ENCODE data around the gene CNPY2.
"Not testable (repeated sequence)": the region's sequence is repeated elsewhere in the genome, so short reads cannot be mapped to it uniquely, and the experiment has no call there.

Gene CNPY2

DNA sequence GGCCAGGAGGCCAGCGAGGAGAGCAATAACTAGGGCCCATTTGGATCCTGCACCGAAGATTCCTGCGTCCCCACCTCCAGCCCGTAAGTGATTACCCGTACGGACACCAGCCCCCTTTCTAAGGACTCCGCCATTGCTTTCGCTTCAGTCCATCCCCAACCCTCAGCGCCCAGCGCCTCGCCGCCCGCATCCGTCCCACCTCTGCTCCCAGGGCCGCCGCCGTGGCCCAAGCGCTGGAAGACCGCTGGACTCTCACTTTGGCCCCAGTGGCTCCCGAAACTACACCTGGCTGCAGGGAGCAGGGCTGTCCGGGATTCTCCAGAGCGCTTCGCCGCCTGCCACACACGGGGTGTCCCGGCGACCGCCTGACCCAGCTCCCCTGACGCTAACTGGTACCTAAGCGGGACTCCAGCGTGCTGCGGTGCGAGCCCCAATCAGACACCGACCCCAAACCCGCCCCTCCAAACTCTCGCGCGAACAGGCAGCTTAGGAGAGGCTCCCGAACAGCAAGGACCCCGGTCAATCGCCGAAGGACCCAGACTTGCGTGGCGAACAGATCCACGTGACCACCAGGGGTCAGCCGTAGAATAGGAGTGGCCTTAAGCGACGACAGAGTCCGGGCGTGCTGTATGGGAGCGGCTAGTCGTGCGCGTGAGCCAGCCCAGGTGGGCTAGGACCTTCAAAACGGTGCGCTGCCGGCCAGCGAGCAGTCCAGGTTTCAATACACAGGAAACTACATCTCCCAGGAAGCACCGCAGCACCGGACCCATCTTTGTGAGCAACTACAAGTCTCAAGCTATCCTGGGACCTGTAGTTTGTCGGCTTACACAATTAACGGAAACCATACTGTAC, at the start of gene CNPY2:
TSS of gene CNPY2 (minus strand) at position 367 of the 852 bp plus-strand sequence. CDS start 771 bp downstream, outside the sequence.
- DNase-seq, result peak; percentile 94

DNA sequence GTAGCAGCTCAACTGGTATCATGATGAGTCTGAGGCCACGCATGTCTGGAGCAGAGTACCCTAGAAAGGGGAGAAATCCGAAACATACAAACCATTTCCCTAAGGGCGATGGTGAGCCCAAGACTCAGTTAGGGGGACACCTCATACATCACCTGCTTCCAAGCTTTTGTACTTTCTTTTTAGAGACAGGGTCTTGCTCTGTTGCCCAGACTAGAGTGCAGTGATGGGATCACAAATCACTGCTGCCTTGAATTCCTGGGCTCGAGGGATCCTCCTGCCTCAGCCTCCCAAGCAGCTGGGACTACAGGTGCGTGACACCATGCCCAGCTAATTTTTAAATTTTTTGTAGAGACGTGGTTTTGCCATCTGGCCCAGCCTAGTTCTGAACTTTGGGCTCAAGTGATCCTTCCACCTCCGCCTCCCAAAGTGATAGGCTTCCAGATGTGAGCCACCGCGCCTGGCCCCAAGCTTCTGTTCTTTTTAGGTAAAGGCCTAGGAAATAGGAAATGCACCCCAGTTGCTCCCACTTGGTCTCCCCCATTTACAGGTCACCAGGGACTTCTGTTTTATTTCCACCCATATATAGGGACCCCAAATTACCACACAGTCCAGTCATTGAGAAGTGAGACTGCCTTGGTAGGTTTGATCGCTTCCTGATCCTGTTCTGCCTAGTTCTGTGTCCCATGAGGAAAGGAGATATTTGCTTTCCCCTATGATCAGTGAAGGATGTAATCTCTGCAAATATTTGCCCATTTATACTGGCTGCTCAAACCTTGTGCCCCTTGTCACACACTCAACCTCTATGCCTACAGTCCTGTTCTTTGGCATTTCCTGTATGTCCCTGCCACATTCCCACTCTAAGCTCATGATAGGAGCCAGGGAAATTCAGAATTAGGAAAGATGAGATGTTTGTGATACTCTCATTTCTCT, 46.6 kb upstream of the CNPY2 start, which contains the start of gene APOF:
TSS of gene APOF (minus strand) at position 728 of the 930 bp plus-strand sequence. CDS start at position 616, 112 bp downstream.
- DNase-seq, result no peak

DNA sequence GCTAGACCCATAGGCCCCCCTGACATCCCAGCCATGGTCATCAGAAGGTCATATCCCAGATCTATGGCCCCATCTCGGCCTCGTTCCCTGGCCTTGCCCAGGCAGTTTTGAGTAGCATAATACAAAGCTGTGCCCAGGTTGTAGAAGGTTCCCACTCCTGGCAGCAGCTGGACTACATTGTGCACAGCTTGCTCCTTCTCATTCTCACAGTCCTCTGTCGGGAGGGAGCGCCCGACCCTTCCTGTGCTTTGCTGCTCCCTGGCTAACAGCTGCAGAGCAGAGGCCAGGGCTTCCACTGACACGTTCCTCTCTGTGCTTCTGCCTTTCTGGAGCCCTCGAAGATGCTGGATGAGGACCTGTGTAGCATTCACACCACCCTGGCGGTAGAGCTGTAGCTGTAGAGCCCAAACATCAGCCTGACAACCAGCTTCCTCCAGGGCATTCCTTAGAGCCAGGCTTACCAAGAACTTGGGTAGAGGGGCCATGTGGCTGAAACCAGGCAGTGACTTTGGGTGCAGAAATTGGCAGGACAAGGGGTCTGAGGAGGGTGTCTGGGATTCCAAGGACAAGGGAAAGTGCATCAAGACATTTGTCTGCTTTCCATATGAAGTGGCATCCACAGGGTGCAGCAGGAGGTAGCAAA, 45.8 kb upstream of the CNPY2 start:
- DNase-seq, result no peak

DNA sequence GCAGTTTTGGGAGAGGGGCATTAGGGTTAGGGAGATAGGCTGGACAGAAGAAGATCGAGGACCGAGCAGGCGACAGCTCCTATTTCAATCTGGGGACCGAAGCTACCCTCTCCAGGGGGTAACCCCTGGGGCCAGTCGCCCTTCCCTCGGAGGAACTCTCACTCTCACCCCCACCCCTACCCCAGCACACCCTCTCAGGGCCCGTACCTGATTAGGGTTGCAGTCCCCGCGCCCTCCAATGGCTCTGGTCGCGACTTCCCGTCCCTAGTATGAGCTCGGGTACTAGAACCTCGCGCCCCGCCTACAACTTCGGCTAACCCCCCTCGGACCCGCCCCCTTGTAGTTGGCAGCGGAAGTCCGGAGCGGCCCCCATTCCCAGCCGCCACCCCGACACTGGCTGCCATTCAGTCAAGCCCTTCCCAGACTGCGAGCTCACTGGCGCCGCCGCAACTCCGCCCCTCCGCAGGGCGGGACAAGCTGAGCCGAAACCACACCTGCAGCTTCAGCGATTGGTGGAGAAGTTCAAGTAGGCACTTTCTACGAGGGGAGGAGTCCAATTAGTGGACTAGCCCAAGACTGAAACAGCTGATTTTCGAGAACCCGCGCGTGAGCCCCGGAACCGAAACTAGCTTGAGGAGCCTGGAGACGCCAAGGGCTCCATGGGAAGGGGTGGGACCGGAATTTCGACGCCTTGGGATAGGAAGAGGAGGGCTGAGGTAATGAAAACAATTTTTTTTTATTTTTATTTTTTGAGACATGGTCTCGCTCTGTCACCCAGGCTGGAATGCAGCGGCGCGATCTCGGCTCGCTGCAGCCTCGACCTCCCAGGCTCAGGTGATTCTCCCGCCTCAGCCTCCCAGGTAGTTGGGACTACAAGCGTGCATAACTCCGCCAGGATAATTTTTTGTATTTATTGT, 44.3 kb upstream of the CNPY2 start, which contains the start of gene STAT2:
TSS of gene STAT2 (minus strand) at position 257 of the 917 bp plus-strand sequence. CDS start 3,536 bp downstream, outside the sequence.
- peak; percentile 98 for DNase-seq

GRCh38 chr12:56358836-56359532, 43.2 kb upstream of the CNPY2 start:
- DNase-seq, result no peak

DNA sequence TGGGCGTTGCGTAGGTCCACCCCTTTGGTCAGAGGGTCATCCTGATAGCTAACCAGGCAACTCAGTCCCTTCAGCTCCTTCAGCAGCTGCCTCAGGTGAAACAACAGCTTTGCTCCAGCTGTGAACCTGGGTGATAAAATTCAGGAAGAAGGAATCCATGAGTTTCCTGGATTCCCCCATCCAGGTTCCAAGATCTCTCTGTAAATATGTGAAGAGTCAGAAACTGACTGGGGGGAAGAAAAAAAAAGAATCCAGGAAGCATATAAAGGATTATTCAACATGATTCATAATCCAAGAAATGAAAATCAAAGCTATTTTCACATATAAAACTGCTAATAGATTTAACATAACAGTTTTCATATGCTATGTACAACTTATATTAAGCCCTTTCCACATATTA, 35.5 kb upstream of the CNPY2 start:
- DNase-seq, result no peak

GRCh38 chr12:56350662-56351061, 34.9 kb upstream of the CNPY2 start:
- DNase-seq, result no peak

DNA sequence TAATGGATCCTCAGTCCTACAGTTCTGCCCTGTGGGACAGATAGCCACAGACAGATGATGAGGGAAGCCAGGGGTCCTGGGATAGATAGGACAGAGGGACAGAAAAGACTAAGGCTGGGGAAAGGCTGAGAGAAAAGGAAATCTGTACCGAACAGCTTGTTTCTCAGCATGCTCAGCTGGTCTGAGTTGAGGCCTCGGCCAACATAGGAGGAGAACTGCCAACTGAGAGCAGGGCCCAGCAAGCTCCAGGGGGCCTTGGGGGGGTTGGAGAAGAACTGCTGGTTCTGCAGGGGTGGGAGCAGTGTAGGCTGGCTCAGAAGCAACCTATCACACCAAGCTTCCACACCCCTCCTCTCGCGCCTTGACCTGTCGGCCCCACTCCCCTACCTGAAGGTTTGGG, 33.0 kb upstream of the CNPY2 start:
- no peak for DNase-seq

DNA sequence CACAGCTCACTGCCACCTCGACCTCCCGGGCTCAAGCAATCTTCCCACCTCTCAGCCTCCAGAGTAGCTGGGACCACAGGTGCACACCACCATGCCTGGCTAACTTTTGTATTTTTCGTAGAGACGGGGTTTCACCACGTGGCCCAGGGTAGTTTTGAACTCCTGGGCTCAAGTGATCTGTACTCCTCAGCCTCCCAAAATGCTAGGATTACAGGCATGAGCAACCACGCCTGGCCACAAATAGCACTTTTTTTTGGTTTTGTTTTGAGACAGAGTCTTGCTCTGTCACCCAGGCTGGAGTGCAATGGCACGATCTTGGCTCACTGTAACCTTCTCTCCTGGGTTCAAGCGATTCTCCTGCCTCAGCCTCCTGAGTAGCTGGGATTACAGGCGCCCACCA, 31.5 kb upstream of the CNPY2 start:
- not testable (repeated sequence) for DNase-seq

DNA sequence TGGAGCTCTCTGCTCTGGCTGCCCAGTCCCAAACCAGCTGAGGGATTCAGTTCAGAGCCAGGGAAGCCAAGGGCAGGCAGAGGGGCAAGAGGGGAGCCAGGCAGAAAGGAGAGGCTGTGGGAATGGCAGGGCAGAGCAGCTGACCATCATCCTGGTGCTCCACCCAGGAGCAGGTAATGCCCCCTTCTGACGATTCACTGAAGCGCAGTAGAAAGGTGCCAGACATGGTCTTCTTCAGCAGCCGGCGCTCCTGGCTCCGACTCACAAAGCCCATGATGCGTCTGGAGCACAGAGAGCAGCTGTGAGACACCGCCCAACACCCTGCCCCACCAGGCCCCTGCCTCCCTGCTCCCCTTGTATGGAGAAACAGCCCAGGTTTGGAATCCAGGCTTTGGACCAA, 30.9 kb upstream of the CNPY2 start:
- DNase-seq, result no peak

GRCh38 chr12:56342290-56342689, 26.5 kb upstream of the CNPY2 start:
- DNase-seq, result not testable (repeated sequence)

GRCh38 chr12:56341616-56342015, 25.8 kb upstream of the CNPY2 start:
- DNase-seq, result no peak

GRCh38 chr12:56339158-56339422, 23.3 kb upstream of the CNPY2 start:
- DNase-seq, result no peak

DNA sequence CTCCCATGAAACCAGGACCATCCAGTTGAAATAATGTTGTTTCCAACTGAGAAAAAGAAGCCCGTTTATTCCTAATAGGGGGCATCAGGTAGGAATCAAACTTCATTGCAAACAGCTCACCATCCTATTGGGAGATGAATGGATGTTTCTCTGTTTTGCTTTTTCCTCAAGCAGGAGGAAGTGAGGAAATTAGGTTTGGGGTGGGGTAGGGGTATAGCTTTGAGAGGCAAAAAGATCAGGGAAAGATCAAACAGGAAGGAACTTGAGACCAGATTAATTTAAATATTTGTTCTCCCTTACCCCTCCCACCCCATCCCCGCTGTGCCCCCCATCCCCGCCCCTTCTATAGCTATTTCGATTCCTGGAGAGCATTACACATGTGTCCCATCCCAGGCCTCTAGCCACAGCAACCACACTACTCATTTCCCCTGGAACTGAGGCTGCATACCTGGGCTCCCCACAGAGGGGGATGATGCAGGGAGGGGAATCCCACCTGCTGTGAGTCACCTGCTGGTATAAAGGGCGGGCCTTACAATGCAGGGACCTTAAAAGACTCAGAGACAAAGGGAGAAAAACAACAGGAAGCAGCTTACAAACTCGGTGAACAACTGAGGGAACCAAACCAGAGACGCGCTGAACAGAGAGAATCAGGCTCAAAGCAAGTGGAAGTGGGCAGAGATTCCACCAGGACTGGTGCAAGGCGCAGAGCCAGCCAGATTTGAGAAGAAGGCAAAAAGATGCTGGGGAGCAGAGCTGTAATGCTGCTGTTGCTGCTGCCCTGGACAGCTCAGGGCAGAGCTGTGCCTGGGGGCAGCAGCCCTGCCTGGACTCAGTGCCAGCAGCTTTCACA, 22.7 kb upstream of the CNPY2 start, which contains the start of gene IL23A:
TSS of gene IL23A (plus strand) at position 577 of the 850 bp plus-strand sequence. CDS start at position 738, 161 bp downstream.
- DNase-seq, result peak; percentile 69

GRCh38 chr12:56337753-56338251, 22.0 kb upstream of the CNPY2 start:
- DNase-seq, result no peak

DNA sequence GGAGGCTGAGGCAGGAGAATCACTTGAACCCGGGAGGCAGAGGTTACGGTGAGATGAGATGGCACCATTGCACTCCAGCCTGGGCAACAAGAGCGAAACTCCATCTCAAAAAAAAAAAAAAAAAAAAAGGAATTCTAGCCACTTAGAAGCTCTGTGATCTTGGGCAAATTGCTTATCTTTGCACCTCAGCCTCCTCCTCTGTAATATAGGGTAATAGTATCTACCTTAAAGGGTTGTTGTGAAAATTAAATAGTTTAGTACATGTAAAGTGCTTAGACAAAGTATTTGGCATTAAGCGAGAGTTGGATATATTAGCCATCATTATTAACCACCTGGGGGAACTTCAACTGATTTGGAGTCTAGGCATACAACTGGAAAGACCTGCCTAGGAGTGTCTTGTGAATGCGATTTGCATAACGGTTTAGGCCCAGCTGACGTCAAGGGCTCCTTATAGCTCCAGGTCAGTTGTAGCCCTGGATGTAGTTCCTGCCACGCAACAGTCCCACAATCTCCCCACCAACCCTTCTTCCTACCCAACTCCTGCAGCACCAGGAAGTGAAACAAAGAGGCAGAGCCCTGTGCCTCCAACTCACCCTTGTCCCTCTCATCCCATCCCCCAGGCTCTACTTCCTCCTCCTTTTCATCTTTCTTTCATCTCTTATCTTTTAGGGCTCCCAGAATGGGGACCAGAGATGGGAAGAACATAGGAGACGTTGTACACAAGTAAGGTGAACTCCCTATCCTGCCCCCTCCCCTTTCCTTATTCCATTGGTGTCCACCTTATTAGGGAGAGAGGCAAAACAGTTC, 20.8 kb upstream of the CNPY2 start:
- DNase-seq, result no peak

- not testable (repeated sequence) for DNase-seq
These were observed 19.7 kb upstream of the CNPY2 start for GRCh38 chr12:56335527-56335926.

DNA sequence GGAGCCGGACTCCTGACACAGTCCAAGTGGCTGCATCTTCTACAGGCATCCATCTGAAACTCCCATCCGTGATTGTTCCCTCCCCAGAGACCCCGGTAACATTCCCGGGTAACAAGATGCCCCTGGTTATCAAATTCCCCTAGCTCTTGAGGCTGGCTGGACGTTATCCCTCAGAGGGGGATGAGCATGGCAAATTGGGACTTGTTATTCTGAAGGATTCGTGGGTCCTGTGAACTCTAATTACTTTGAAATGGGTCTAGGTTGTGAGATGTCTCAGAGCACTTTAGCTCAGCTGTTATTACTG, 18.7 kb upstream of the CNPY2 start:
- DNase-seq, result no peak
